ENCODE data around the gene WDPCP. TPM values are rescaled to one million over a fixed set of nuclear protein-coding genes. Genes with fewer than 3 reads are reported as not detected.
A peak's percentile ranks its signal among the peaks of the same experiment; 100 is the strongest.

The WDPCP gene
- total and polyA plus RNA-seq, 4 donors = 1.1 to 7.6 (median 2.7) TPM

- Histone ChIP-seq H3K4me1 (ENCODE audit: control insufficient read depth in 4 of 4, insufficient read depth in 4 of 4, low read length in 3 of 4) (peaks cover 8 to 23% (median 17%) of the 10 kb centered on the region in 4 donors), H3K27me3 (ENCODE audit: control insufficient read depth in 4 of 4, insufficient read depth in 4 of 4, low read length in 3 of 4) (no peaks in the 10 kb centered on the region), H3K9ac (ENCODE audit: low read depth in 1 of 2, low read length in 2 of 2) (no peak overlapping the region), H3K4me3 (ENCODE audit: low read depth in 1 of 3, low read length in 3 of 3) (no peak overlapping the region), H3K36me3 (ENCODE audit: control insufficient read depth in 4 of 4, insufficient read depth in 3 of 4, low read depth in 1 of 4, low read length in 3 of 4) (peaks cover 2 to 24% (median 17%) of the 10 kb centered on the region in 4 donors), H3K27ac (ENCODE audit: low read depth in 1 of 2, low read length in 2 of 2) (no peak overlapping the region), H3K9me3 (ENCODE audit: control insufficient read depth in 4 of 4, low read length in 3 of 4) (no peaks in the 10 kb centered on the region)
- WGBS = 97% methylated on average over 3 of the region's 3 CpGs
- TF ChIP-seq NR2F2 (IDR thresholded peaks at IDR 0.05) (no peak), GABPA (IDR thresholded peaks at IDR 0.05 in 1 of 2, conservative IDR thresholded peaks at IDR 0.05 in 1 of 2) (no peak), RAD21 (IDR thresholded peaks at IDR 0.05) (peak in 1 of 2 donors; percentile 34)
- DNase-seq (ENCODE audit: low spot score) = no peak
Measured at GRCh38 chr2:63594660-63595059, 6.4 kb upstream of the WDPCP start.

- H3K9ac ChIP-seq (ENCODE audit: low read depth in 1 of 2, low read length in 2 of 2) = no peak overlapping the region
Measured at GRCh38 chr2:63591566-63592175, 3.4 kb upstream of the WDPCP start.

GRCh38 chr2:63590626-63591408 lies 2.5 kb upstream of the WDPCP start:
- Histone ChIP-seq H3K4me3 (ENCODE audit: low read depth in 1 of 3, low read length in 3 of 3) (no peak overlapping the region), H3K9ac (ENCODE audit: low read depth in 1 of 2, low read length in 2 of 2) (no peak overlapping the region), H3K27ac (ENCODE audit: low read depth in 1 of 2, low read length in 2 of 2) (no peak overlapping the region), H3K27me3 (ENCODE audit: control insufficient read depth in 4 of 4, insufficient read depth in 4 of 4, low read length in 3 of 4) (no peaks in the 10 kb centered on the region), H3K4me1 (ENCODE audit: control insufficient read depth in 4 of 4, insufficient read depth in 4 of 4, low read length in 3 of 4) (peaks cover 5 to 40% (median 28%) of the 10 kb centered on the region in 4 donors), H3K36me3 (ENCODE audit: control insufficient read depth in 4 of 4, insufficient read depth in 3 of 4, low read depth in 1 of 4, low read length in 3 of 4) (peaks cover 2 to 18% (median 12%) of the 10 kb centered on the region in 4 donors), H3K9me3 (ENCODE audit: control insufficient read depth in 4 of 4, low read length in 3 of 4) (no peaks in the 10 kb centered on the region)
- 38% methylated on average over 3 of the region's 3 CpGs for WGBS
- TF ChIP-seq ATF3 (IDR thresholded peaks at IDR 0.05) (no peak), RAD21 (IDR thresholded peaks at IDR 0.05) (peak in 1 of 2 donors; percentile 29), SP1 (IDR thresholded peaks at IDR 0.05) (peak; percentile 6), RXRA (IDR thresholded peaks at IDR 0.05) (peak in 1 of 2 donors; percentile 19), HNF4A (conservative IDR thresholded peaks at IDR 0.05) (peak; percentile 32 to 52)
- peak; percentile 44 for DNase-seq (ENCODE audit: low spot score)

More at GRCh38 chr2:63591566-63592175, 3.4 kb upstream of the WDPCP start:
- peaks cover 2 to 19% (median 12%) of the 10 kb centered on the region in 4 donors for H3K36me3 ChIP-seq (ENCODE audit: control insufficient read depth in 4 of 4, insufficient read depth in 3 of 4, low read depth in 1 of 4, low read length in 3 of 4)
- peaks cover 8 to 40% (median 28%) of the 10 kb centered on the region in 4 donors for H3K4me1 ChIP-seq (ENCODE audit: control insufficient read depth in 4 of 4, insufficient read depth in 4 of 4, low read length in 3 of 4)
- H3K27ac ChIP-seq (ENCODE audit: low read depth in 1 of 2, low read length in 2 of 2) = no peak overlapping the region
- no peaks in the 10 kb centered on the region for H3K9me3 ChIP-seq (ENCODE audit: control insufficient read depth in 4 of 4, low read length in 3 of 4)
- 85% methylated on average over 3 of the region's 3 CpGs for WGBS
- H3K4me3 ChIP-seq (ENCODE audit: low read depth in 1 of 3, low read length in 3 of 3) = no peak overlapping the region
- TF ChIP-seq HNF4A (conservative IDR thresholded peaks at IDR 0.05) = peak; percentile 13 to 63
- peak; percentile 35 for TF ChIP-seq SP1 (IDR thresholded peaks at IDR 0.05)
- TF ChIP-seq EGR1 (IDR thresholded peaks at IDR 0.05; ENCODE audit: low read depth in 2 of 2) = no peak
- TF ChIP-seq HNF4G (IDR thresholded peaks at IDR 0.05) = peak; percentile 21
- no peak for TF ChIP-seq RAD21 (IDR thresholded peaks at IDR 0.05)
- TF ChIP-seq FOXA1 (IDR thresholded peaks at IDR 0.05) = no peak
- TF ChIP-seq FOXA2 (IDR thresholded peaks at IDR 0.05) = no peak
- no peak for TF ChIP-seq TAF1 (conservative IDR thresholded peaks at IDR 0.05)
- TF ChIP-seq CTCF (IDR thresholded peaks at IDR 0.05; ENCODE audit: low read depth, low read length, missing input control) = no peak
- no peaks in the 10 kb centered on the region for H3K27me3 ChIP-seq (ENCODE audit: control insufficient read depth in 4 of 4, insufficient read depth in 4 of 4, low read length in 3 of 4)
- no peak for DNase-seq (ENCODE audit: low spot score)
